GM19099 (cell line): ENCODE results near the gene HECTD4.

ENCODE experiments used
- POLR2A ChIP-seq: IDR thresholded peaks from 3 replicates; pipeline ENCODE4 v1.6.1; 2011; ENCODE audit warnings: low read depth; ENCODE audit not compliant: insufficient read length; ENCODE audit errors: extremely low read depth

The HECTD4 gene

DNA sequence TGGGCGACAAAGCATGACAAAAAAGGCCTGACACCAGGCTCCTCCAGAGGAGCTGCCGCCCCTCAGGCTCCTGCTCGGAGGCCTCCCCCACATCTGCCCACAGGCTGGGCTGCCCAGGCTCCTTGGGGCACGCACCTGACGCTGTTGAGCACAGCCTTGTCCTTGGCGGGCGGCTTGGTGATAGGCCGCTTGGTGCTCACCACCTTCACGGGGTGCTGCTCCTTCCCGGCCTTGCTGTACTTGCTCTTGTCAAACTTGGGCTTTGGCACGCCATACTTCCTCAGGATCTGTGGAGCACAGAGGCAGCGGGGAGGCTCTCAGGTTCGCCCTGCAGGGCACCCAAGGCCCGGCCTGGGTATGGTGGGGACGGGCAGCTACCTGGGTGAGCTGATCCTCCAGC is 203.4 kb downstream of the HECTD4 start:
- TF ChIP-seq POLR2A: no peak

DNA sequence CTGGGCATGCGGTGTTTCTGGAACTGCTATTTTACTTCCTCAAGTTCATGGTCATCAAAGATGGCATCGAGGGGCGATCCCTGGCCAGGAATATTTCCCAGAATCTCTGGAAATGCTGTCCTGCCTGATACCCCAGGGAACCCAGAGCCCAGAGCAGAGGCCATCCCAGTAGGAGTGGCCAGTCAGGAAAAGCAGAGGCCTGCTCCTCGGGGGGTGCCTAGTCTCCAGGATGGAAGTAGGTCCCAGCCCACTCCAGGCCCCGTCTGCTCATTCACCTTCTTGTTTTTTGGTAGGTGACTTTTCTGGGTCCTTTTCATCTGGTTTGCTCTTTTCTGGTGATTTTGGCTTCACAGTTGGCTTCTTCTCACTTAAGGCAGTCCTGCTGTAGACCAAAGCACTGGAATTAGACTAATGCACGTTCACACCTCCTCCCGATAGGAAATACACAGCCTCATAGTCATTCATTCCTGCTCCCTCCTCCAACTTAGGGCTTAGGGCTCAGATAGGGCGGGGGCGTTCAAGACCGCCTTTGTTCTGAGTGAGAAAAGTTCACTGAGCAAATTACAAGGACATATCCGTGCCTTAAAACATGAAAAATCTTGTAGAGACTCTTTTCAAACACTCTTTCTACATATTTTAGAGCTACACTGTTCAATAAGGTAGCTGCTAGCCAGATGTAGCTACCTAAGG is 205.8 kb downstream of the HECTD4 start:
- TF ChIP-seq POLR2A: no peak

DNA sequence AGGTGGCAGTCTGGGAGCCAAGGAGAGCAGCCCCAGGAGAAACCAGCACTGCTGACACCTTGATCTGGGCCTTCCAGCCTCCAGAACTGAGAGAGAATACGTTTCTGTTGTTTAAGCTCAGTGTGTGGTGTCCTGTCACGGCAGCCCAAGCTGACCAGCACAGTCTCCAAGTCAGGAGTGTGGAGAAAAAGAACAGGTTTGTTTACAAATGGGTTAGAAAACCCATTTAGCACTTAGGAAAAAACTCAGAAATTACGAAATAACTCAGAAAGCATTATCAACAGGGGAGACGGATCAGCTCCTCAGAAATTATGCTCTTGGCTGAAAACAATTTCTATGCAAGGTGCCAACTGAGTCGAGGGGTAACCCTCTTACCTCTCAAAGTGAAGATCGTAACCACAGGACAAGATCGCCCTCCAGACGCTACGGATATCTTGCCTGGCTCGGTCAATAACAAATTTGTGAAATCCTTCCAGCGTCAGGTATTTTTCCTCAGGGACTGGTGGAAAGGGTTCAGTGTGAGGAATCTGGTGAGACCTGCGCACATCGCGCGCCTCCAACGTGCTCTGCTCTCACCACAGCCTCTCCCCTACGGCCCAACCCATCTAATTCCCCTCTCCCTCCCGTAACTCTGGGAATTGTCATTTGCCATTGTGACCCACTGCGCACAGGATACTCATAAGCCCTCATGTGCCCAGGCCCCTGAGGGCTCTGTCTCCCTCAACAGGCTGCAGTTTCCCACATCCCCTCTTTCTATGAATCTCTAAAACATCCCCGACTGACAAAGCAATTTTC is 206.7 kb downstream of the HECTD4 start:
- TF ChIP-seq POLR2A: no peak

DNA sequence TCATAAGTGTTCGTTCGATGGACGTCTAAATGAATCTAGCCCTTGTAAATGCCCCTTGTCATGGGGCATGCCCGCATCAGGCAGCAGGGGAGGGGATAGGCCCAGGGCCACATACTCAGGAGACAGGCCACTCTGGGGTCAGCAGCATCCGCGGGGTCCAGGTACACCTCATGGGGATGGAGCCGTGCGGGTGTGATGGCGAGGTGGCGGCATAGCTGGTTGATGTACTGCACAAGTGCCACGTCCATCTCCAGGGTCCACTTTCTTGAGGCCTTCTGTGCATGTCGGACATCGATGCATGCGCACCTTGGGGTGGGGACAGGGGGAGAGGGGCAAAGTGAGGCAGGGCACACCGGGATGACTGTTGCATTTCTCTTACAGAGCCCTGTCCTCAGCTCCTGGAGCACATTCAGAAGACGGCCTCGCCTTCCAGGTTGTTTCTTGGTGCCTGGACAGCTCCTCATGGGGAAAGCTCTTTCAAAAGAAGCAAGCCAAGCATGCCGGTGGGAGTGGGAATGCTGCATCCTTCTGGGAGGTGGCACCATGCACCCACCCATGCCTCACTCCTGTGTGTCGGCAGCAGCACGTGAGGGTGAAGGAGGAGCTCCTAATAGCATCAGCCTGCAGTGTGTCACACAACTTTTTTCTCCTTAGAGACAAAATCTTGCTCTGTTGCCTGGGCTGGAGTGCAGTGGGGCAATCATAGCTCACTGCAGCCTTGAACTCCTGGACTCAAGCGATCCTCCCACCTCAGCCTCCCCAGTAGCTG is 209.5 kb downstream of the HECTD4 start:
- no peak for TF ChIP-seq POLR2A

DNA sequence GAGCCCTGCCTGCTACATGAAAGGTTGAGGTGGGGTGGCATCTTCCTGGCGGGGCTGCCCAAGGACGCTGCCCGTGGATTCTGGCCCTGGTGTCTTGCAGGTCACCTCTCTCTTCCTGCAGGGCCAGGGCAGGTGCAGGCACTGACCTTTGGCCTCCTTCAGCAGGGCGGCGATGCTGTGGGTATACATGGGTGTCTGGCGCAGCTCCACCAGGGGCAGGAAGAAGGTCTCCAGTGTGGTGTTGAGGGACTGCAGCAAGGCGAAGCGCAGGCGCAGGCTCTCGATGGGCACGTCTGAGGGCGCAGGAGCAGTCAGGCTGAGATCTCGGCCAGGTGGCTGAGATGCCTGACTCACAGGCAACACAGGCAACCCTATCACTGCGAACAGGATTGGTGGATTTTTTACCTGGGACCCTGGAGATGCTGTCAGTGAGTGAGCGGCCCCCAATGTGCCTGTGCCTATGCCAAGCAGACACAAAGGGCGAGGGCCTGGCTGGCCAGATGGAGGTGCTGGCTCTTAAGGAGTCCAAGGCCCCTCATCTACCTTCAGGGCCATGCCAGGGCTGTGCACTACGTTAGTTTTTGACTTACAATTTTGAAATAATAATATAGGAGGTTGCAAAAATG is 211.1 kb downstream of the HECTD4 start:
- TF ChIP-seq POLR2A: no peak

DNA sequence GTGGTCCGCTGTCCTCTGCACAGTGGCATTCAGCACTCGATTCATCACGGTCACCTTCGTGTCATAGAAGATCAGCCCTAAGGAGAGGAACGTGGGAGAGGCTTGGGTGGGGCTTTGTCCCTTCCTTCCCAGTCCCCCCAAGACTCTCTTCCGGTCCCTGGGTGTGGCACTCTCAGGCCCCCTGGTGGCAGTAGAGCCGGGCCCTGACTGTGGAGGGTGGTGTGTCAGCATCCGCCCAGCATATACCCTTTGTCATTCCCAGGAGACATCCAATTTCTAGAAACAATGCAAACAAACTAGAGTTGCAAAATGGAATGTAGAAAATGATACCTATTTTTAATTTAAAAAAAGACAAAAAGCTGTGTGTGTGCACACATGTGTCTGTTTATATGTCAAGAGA is 211.9 kb downstream of the HECTD4 start:
- TF ChIP-seq POLR2A: no peak

DNA sequence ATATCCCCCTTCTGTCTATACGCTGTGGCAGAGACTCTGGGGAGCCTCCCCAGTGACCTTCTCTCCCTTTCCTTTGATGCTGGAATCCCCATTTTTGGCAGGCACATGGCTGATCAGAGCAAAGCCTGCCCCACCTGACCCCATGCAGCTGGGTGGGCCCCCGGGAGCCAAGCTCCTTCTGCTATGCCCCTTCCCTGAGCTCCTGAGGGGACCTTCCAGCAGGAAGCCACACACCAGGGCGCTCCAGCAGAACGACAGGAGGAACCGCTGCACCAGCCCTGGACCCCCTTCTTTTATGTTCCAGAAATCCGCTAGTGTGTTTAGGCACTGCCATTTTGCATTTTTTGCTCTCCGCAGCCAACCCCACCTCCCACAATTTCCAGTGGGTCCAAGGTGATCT is 212.3 kb downstream of the HECTD4 start:
- no peak for TF ChIP-seq POLR2A

DNA sequence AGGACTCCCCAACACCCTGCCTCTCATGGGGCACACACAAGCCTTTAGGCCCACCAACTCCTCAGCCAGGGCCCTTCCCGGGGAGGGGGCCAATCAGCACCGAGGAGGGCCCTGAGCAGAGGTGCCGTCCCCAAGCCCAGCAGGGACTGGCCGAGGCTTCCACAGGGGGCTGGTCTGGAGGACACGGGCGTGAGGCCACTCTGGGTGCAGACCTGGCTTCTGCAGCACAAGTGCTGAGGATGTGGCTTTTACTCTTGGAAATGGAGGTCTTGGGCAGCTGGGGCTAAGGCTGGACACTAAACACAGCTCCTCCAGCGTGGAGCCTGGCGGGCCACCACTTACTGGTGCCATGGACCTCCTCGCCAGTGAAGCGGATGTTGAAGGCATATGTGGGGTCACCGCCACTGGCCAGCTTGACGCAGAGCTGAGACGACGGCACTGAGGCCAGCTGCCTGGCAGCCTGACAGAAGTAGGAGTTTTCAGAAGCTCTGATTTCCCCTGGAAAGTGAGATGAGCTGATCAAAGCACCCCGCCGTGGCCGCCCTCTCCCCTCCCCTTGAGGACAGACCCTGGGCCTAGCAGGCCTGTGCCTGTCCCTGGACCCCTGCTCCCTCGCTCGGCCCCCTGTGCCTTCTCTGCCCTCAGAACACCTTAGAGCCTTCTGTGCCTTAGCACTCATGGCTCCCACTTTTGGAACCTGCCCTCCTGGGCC is 212.9 kb downstream of the HECTD4 start:
- TF ChIP-seq POLR2A: no peak

DNA sequence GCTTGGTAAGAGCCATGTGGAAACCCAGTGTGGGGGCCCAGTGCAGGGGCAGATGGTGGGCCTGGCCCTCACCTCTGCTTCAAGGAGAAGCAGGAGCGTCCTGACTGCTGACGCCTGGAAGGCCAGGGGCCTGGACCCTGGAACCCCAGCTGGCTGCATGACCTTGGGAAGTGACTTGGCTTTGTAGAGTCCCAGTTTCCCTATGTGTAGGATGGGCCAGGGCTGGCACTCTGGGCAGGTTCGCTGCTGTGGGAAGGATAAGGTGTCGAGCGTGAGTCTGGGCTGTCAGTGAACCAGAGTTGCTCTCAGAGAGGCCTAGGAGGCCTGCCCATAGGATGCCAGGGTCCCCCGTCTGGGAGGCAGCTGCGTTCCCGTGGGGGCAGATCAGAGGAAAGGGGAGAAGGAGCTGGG is 213.7 kb downstream of the HECTD4 start:
- no peak for TF ChIP-seq POLR2A

DNA sequence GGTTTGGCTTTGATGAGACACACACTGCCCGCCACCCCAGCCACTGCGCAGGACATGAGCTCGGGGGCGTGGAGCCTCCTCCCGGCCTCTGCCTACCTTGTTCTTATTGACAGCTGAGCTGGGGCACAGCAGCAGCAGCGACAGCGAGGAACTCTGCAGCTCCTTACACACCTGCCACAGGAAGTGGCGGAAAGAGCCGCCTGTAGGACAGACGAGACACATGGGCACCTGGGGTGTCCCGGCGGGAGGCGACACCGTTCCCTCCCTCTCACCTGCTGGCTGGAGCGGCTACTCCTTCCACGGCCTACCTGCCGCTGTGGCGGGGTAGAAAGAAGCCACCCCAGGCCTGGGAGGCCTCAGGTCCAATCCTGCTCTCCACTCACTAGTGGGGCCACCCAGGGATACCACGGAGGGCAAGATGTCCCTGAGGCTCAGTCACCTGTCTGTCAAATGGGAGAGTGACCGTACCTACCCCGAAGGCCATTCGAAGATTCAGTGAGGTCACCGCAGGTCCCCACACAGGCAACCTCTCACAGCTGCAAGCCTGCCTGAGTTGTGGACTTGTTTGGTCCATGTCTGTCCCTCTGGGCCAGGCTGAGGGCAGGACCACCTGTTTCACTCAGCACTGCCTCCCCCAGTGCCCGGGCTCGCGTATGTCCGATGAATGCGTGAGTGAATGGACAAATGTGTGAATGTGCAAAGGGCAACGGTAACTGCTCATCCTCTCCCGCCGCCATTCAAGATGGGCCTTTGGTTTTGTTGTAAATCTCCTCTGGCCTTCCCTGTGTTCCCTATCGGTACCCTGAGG is 214.3 kb downstream of the HECTD4 start:
- no peak for TF ChIP-seq POLR2A

DNA sequence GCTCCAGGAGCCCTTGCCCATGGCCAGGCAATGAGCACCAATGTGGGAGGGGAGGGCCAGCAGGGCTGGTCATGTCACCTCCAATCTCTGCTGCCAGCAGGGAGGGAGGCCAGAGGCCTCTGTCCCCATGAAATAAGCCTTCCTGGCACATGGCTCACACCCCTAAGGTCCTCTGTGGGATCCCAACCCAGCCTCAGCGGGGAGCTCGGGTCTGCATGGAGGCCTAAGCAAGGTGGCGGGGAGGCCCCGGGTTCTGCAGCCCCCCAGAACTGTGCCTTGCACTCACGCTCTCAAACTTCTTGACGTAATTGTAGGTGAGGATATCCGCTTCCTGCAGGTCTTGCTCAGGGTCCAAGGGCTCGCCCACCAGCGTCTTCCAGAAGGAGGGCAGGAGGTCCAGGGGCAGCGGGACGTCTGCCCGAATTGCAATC is 215.2 kb downstream of the HECTD4 start:
- TF ChIP-seq POLR2A: no peak

DNA sequence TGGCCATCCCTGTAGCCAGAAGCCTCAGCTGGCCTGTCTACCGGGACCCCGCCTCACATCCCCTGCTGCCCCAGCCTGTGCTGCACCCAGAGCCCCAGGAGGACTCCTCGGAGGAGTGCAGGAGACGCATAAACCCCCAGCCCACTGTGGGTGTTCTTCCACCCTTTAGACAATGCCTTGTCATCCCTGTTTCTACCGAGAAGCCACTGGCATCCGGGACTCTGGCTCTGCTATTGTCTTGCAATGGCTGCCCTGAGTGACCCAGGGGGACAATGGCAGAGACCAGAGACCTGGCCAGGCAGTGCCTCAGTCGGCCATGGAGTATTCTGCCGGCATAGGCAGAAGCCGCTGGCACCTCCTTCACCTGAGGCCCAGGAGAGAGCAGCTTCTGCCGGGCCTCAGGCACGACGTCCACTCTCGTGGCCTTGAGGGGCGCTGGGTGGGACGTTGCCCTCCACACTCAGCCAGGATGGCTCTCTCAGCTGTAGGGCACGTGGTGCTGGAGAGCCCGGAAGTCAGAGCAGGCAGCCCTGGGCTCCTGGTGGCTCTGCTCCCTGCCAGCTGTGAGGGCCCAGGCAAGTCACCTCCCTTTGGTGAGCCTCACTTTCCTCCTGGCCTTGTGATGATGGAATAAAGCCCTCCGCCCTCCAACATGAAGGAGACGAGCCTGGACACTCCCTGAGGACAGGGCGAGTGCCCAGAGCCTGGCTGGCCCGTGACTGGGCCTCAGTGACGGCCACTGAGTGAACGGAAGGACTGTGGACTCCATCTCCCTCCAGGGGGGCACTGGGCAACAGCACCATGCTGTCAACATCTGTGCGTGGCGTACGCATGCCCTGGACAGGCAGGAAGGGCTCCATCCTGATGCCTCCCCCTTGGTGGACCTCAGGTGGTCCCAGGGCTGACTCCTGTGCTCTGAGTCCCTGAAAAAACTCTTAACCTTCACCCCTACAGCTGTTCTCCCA is 215.9 kb downstream of the HECTD4 start:
- TF ChIP-seq POLR2A: no peak

DNA sequence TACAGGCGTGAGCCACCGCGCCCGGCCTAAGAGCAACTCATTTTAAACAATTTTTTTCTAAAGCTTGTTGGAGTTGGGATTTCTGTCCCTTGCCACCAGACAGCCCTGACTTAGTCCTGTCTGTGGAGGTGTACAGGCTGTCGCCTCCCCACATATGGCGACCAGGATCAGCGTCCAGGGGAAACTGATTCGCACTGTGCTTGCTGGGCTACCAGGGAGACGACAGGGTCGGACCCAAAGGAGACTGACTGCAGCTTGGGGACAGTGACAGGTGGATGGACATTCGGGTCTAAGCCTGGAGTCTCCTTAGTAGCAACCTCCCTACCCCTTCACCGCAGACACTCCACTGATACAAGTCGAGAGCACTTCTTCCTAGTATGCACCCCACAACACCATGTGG is 216.6 kb downstream of the HECTD4 start:
- TF ChIP-seq POLR2A: no peak
